A673 (cell line): ENCODE results near the gene YPEL2. TPM values are rescaled to one million over a fixed set of nuclear protein-coding genes. Genes with fewer than 3 reads are reported as not detected.

Experiments
- BruUV-seq: library from RNA; stranded (reverse); fragments of 400-500 nt; replicated peaks from 2 replicates; lab custom pipeline; 2021; lab: Mats Ljungman, UMichigan
- CTCF ChIA-PET: fragments of 300-600 bp; sonication (Branson Sonifier 250); formaldehyde crosslinking; loops from one replicate; lab custom pipeline; 2022; ENCODE audit warnings: antibody characterized with exemption; lab: Charles Lee
- POLR2A ChIA-PET: fragments of 300-600 bp; sonication (Branson Sonifier 250); formaldehyde crosslinking; loops from one replicate; lab custom pipeline; 2022; ENCODE audit warnings: antibody characterized with exemption; ENCODE audit not compliant: low non-redundant PET; lab: Charles Lee
- DNase-seq: peaks from one replicate; pipeline ENCODE4 v3.0.0-alpha.2; 2015; ENCODE audit warnings: low spot score
- H3K27ac ChIP-seq: fragments of 200-600 bp; sonication (generic); 2 replicates; pipeline ENCODE4 v1.5.1; 2016; ENCODE audit warnings: mixed run types, low read depth, mild to moderate bottlenecking, mixed read lengths, antibody characterized with exemption, low read length; ENCODE audit not compliant: poor library complexity, severe bottlenecking
- H3K27me3 ChIP-seq: fragments of 200-600 bp; sonication (generic); replicated peaks from 2 replicates; pipeline ENCODE4 v1.6.1; 2017; ENCODE audit warnings: mixed run types, low read depth, mild to moderate bottlenecking, mixed read lengths, antibody characterized with exemption, low read length; ENCODE audit not compliant: insufficient read depth, poor library complexity
- H3K36me3 ChIP-seq: fragments of 200-600 bp; sonication (generic); 2 replicates; pipeline ENCODE4 v1.6.1; 2016; ENCODE audit warnings: mixed run types, mild to moderate bottlenecking, mixed read lengths, antibody characterized with exemption, low read length; ENCODE audit not compliant: insufficient read depth, poor library complexity, severe bottlenecking
- H3K4me1 ChIP-seq: fragments of 200-600 bp; sonication (generic); 2 replicates; pipeline ENCODE4 v1.6.1; 2017; ENCODE audit warnings: mixed run types, mild to moderate bottlenecking, mixed read lengths, antibody characterized with exemption, low read length; ENCODE audit not compliant: insufficient read depth, poor library complexity, severe bottlenecking
- H3K4me3 ChIP-seq: fragments of 200-600 bp; sonication (generic); 2 replicates; pipeline ENCODE4 v1.5.1; 2016; ENCODE audit warnings: low read depth, mixed run types, mild to moderate bottlenecking, mixed read lengths, low read length; ENCODE audit not compliant: poor library complexity, severe bottlenecking
- H3K9me3 ChIP-seq: fragments of 200-600 bp; sonication (generic); 2 replicates; pipeline ENCODE4 v1.6.1; 2016; ENCODE audit warnings: mixed run types, low read depth, mild to moderate bottlenecking, mixed read lengths, antibody characterized with exemption, low read length; ENCODE audit not compliant: poor library complexity, severe bottlenecking
- CTCF ChIP-seq: fragments of 300-800, 200-600 bp; sonication (generic); conservative IDR thresholded peaks from 2 replicates; pipeline ENCODE4 v1.5.1; 2017; ENCODE audit warnings: low read depth, mild to moderate bottlenecking, antibody characterized with exemption, low read length, moderate library complexity, mixed read lengths
- EZH2 ChIP-seq: fragments of 200-600 bp; sonication (generic); IDR thresholded peaks from 2 replicates; pipeline ENCODE4 v1.6.1; 2017; ENCODE audit warnings: borderline replicate concordance, low read depth, mild to moderate bottlenecking, mixed read lengths, antibody characterized with exemption, low read length; ENCODE audit not compliant: poor library complexity, severe bottlenecking
- intact Hi-C: fragments of 100-400 bp; cut with micrococcal nuclease; formaldehyde crosslinking; loops from one replicate; pipeline ENCODE4 v1.10.0; 2022; ENCODE audit not compliant: unreplicated experiment
- total RNA-seq: library from RNA; stranded (reverse); gene quantifications from 2 replicates; pipeline ENCODE4 v1.2.3, GENCODE V29; 2021

YPEL2 gene
- total RNA-seq, 1 experiment from 2014 or later = 0.60 TPM

DNA sequence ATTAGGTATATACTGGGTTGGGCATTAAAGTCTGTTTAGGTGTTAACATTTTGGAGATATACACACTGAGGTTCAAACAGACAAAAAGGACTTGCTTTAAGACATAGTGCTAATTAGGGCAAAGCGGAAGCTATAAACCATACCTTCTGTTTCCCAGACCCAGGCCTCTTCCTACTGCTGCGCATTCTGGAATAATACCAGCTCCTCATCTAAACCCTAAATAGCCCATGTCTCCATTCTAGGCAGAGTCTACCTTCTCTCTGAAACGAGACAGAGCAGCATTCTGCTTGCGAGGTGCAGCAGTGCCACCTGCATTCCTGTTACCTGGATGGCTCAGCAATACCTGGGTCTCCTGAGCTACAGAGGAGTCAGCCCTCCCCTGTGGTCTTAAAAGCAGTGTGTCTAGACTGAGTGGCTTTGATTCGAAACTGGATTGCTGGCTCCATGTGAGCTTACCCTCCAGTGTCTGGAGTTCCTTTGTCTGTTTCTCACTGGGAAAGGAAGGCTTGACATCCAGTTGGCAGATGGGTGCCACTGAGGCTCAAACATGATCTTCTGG, 6.4 kb downstream of the YPEL2 start:
- Histone ChIP-seq H3K4me3 (no peak overlapping the region), H3K27me3 (peaks cover 38% of the 10 kb centered on the region), H3K4me1 (no peaks in the 10 kb centered on the region), H3K9me3 (no peaks in the 10 kb centered on the region), H3K36me3 (no peaks in the 10 kb centered on the region), H3K27ac (no peak overlapping the region)
- no TSS peak for BruUV-seq
- intact Hi-C loops = no loop called here
- no peak for TF ChIP-seq EZH2
- TF ChIP-seq CTCF = no peak
- CTCF ChIA-PET = no interaction called here
- POLR2A ChIA-PET = no interaction called here
- no peak for DNase-seq

- BruUV-seq = no TSS peak
- intact Hi-C loops = no loop called here
- Histone ChIP-seq H3K4me3 (no peak overlapping the region), H3K36me3 (no peaks in the 10 kb centered on the region), H3K27me3 (peaks cover 31% of the 10 kb centered on the region), H3K4me1 (no peaks in the 10 kb centered on the region), H3K27ac (no peak overlapping the region), H3K9me3 (no peaks in the 10 kb centered on the region)
- TF ChIP-seq EZH2 = no peak
- no peak for TF ChIP-seq CTCF
- POLR2A ChIA-PET = no interaction called here
- CTCF ChIA-PET = no interaction called here
- DNase-seq = no peak
Observed at GRCh38 chr17:59338498-59338897, 7.0 kb downstream of the YPEL2 start.

- no peak overlapping the region for H3K27ac ChIP-seq
- POLR2A ChIA-PET = no interaction called here
- no TSS peak for BruUV-seq
- H3K9me3 ChIP-seq = no peaks in the 10 kb centered on the region
- no peaks in the 10 kb centered on the region for H3K27me3 ChIP-seq
- DNase-seq = no peak
- no peaks in the 10 kb centered on the region for H3K36me3 ChIP-seq
- no peak overlapping the region for H3K4me3 ChIP-seq
- intact Hi-C loops = no loop called here
- CTCF ChIA-PET = no interaction called here
- no peaks in the 10 kb centered on the region for H3K4me1 ChIP-seq
- TF ChIP-seq CTCF (no peak), EZH2 (no peak)
Observed at GRCh38 chr17:59341922-59342321, 10.5 kb downstream of the YPEL2 start.
